Activated CD4-positive, CD25-positive, alpha-beta regulatory T cell treated with anti-CD3 and anti-CD28 coated beads, Interleukin-2, amount 50 U/mL, for 16 hours (primary cell): ENCODE results near the gene TLR1.
"Not testable (repeated sequence)": the region's sequence is repeated elsewhere in the genome, so short reads cannot be mapped to it uniquely, and the experiment has no call there.

Source experiments
- DNase-seq: peaks from one replicate; pipeline ENCODE4 v3.0.0-alpha.2; 2020; ENCODE audit warnings: low read depth, low spot score

TLR1 gene

GRCh38 chr4:38807462-38807861 is 2.9 kb upstream of the TLR1 start:
- not testable (repeated sequence) for DNase-seq

GRCh38 chr4:38806251-38806650 is 1.7 kb upstream of the TLR1 start:
- DNase-seq: not testable (repeated sequence)

GRCh38 chr4:38805530-38806145 is 1.0 kb upstream of the TLR1 start:
- DNase-seq: no peak

GRCh38 chr4:38803833-38804653 is 548 bp downstream of the TLR1 start:
- DNase-seq: no peak

GRCh38 chr4:38802561-38803355 is 1.8 kb downstream of the TLR1 start:
- no peak for DNase-seq

- no peak for DNase-seq
Observed at GRCh38 chr4:38800961-38801450, 3.6 kb downstream of the TLR1 start.

GRCh38 chr4:38800366-38800765 is 4.2 kb downstream of the TLR1 start:
- no peak for DNase-seq

- DNase-seq: no peak
Observed at GRCh38 chr4:38795087-38795486, 9.5 kb downstream of the TLR1 start.

- DNase-seq: no peak
Observed at GRCh38 chr4:38794051-38794450, 10.5 kb downstream of the TLR1 start.

- no peak for DNase-seq
Observed at GRCh38 chr4:38791010-38791409, 13.6 kb downstream of the TLR1 start.

GRCh38 chr4:38788317-38788716 is 16.3 kb downstream of the TLR1 start:
- DNase-seq: no peak

GRCh38 chr4:38787693-38788092 is 16.9 kb downstream of the TLR1 start:
- DNase-seq: no peak

- no peak for DNase-seq
Observed at GRCh38 chr4:38785901-38786402, 18.6 kb downstream of the TLR1 start.

GRCh38 chr4:38785041-38785790 is 19.4 kb downstream of the TLR1 start:
- no peak for DNase-seq

GRCh38 chr4:38784141-38784540 is 20.4 kb downstream of the TLR1 start:
- DNase-seq: no peak

GRCh38 chr4:38783109-38783460 is 21.5 kb downstream of the TLR1 start:
- no peak for DNase-seq

- DNase-seq: no peak
Observed at GRCh38 chr4:38782452-38783108, 22.0 kb downstream of the TLR1 start, which contains the start of gene TLR10. Gene TLR10 (minus strand): TSS chr4:38782990. CDS start chr4:38775590, 7,400 bp downstream.

- no peak for DNase-seq
Observed at GRCh38 chr4:38781854-38782261, 22.7 kb downstream of the TLR1 start.

GRCh38 chr4:38780833-38781484 is 23.6 kb downstream of the TLR1 start:
- no peak for DNase-seq

GRCh38 chr4:38779790-38780189 is 24.8 kb downstream of the TLR1 start:
- no peak for DNase-seq
